PFSK-1 (cell line): ENCODE data around the gene BTBD9.

Source experiments
- POLR2AphosphoS5 ChIP-seq: IDR thresholded peaks from 2 replicates; pipeline ENCODE4 v1.6.1; 2012; ENCODE audit warnings: low read depth, mild to moderate bottlenecking, control low read depth, low read length, moderate library complexity
- SIN3A ChIP-seq: IDR thresholded peaks from 2 replicates; pipeline ENCODE4 v1.6.1; 2012; ENCODE audit warnings: mild to moderate bottlenecking, low read length, moderate library complexity, borderline replicate concordance; ENCODE audit not compliant: insufficient read depth
- TAF1 ChIP-seq: IDR thresholded peaks from 2 replicates; pipeline ENCODE4 v1.6.1; 2012; ENCODE audit warnings: low read length, control low read depth, borderline replicate concordance; ENCODE audit not compliant: insufficient read depth

DNA sequence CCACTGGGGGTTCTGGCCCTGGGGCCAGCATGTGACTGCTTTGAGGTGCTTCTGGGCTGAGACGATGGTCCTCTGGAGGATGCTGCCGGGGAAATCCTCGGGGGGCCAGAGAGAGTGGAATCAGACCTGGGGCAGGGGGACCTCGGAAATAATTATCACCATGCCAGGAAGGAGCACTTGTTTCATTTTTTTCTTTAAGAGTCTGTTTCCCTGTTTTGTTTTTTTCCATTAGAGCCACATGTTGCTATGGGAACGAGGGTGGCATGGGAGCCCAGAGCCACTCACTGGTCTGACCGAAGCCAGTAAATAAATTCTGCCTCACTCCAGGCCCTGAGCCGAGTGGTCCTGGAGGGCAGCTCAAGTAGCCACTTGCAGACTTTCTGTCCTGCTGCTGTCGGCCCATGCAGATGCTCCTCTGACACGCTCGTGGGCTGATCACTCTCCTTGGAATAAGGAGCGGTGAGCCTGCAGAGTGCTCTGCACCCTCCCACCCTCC lies 455.1 kb downstream of the BTBD9 start:
- TF ChIP-seq POLR2AphosphoS5 (no peak), SIN3A (no peak), TAF1 (no peak)
